Muscle layer of colon (tissue), 2 donors: ENCODE data around the gene B3GLCT.

Source experiments
- H3K27ac ChIP-seq: one replicate; pipeline ENCODE4 v1.7.0; 2013; ENCODE audit warnings: low read depth, mild to moderate bottlenecking, low read length, moderate library complexity
- H3K27me3 ChIP-seq, 2 donors: one replicate each; pipeline ENCODE4 v1.7.0; 2013; ENCODE audit warnings: low read length in 2 of 2, mild to moderate bottlenecking in 2 of 2; ENCODE audit not compliant: insufficient read depth in 2 of 2, control insufficient read depth in 1 of 2
- H3K36me3 ChIP-seq: one replicate; pipeline ENCODE4 v1.7.0; 2013; ENCODE audit warnings: mild to moderate bottlenecking, low read length; ENCODE audit not compliant: insufficient read depth
- H3K4me1 ChIP-seq: one replicate; pipeline ENCODE4 v1.7.0; 2013; ENCODE audit warnings: mild to moderate bottlenecking, low read length; ENCODE audit not compliant: insufficient read depth
- H3K4me3 ChIP-seq, 2 donors: one replicate each; pipeline ENCODE4 v1.7.0; 2013; ENCODE audit warnings: low read length in 2 of 2, low read depth in 1 of 2, mild to moderate bottlenecking in 1 of 2, moderate library complexity in 1 of 2
- H3K9ac ChIP-seq: one replicate; pipeline ENCODE4 v1.7.0; 2013; ENCODE audit warnings: low read length
- H3K9me3 ChIP-seq: one replicate; pipeline ENCODE4 v1.7.0; 2013; ENCODE audit warnings: mild to moderate bottlenecking, low read length
- donor health status: abdominal sarcoma.
- donor health status: Adenocarcinoma of cecum.

The B3GLCT gene

GRCh38 chr13:31184981-31185645 is 14.7 kb upstream of the B3GLCT start:
- Histone ChIP-seq H3K36me3 (no peaks in the 10 kb centered on the region), H3K9ac (no peak overlapping the region), H3K27ac (no peak overlapping the region), H3K27me3 (no peaks in the 10 kb centered on the region), H3K9me3 (no peaks in the 10 kb centered on the region), H3K4me3 (no peak overlapping the region), H3K4me1 (no peaks in the 10 kb centered on the region)

- no peaks in the 10 kb centered on the region for H3K4me1 ChIP-seq
- H3K27ac ChIP-seq = no peak overlapping the region
- no peaks in the 10 kb centered on the region for H3K36me3 ChIP-seq
- no peaks in the 10 kb centered on the region for H3K9me3 ChIP-seq
- H3K27me3 ChIP-seq = no peaks in the 10 kb centered on the region
- H3K9ac ChIP-seq = no peak overlapping the region
- no peak overlapping the region for H3K4me3 ChIP-seq
These were observed 8.0 kb upstream of the B3GLCT start for GRCh38 chr13:31191748-31192147.

GRCh38 chr13:31192306-31192705 is 7.5 kb upstream of the B3GLCT start:
- no peaks in the 10 kb centered on the region for H3K27me3 ChIP-seq
- no peaks in the 10 kb centered on the region for H3K9me3 ChIP-seq
- no peaks in the 10 kb centered on the region for H3K4me1 ChIP-seq
- no peak overlapping the region for H3K4me3 ChIP-seq
- H3K36me3 ChIP-seq = no peaks in the 10 kb centered on the region
- H3K9ac ChIP-seq = no peak overlapping the region
- H3K27ac ChIP-seq = no peak overlapping the region

- no peak overlapping the region for H3K27ac ChIP-seq
- H3K9me3 ChIP-seq = no peaks in the 10 kb centered on the region
- no peak overlapping the region for H3K9ac ChIP-seq
These were observed 4.2 kb upstream of the B3GLCT start for GRCh38 chr13:31195616-31196015.

GRCh38 chr13:31196992-31197391 is 2.8 kb upstream of the B3GLCT start:
- H3K4me1 ChIP-seq = peaks cover 5% of the 10 kb centered on the region
- no peaks in the 10 kb centered on the region for H3K27me3 ChIP-seq
- H3K4me3 ChIP-seq = no peak overlapping the region
- no peak overlapping the region for H3K27ac ChIP-seq
- no peaks in the 10 kb centered on the region for H3K9me3 ChIP-seq
- no peak overlapping the region for H3K9ac ChIP-seq
- H3K36me3 ChIP-seq = no peaks in the 10 kb centered on the region

More at GRCh38 chr13:31195616-31196015, 4.2 kb upstream of the B3GLCT start:
- no peaks in the 10 kb centered on the region for H3K36me3 ChIP-seq
- H3K4me1 ChIP-seq = no peaks in the 10 kb centered on the region
- H3K4me3 ChIP-seq = no peak overlapping the region
- no peaks in the 10 kb centered on the region for H3K27me3 ChIP-seq

DNA sequence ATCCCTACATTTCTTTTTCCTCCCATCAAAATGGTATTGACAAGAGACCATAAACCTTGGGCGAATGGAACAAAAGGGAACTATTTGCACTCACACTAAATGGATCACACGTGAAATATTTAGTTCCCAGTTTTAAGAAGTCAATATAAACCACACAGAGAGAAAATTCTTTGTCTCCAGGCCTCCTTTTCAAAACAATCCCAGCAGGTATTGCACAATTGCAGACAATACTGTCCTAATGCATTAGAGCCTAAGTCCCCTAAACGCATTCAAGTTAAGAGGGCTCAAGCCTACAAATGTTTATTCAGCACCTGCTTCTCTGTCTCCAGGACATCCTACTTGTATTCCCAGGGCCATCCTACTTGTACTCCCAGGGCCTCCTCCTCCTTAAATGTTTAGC is 1.3 kb upstream of the B3GLCT start:
- H3K9ac ChIP-seq = no peak overlapping the region
- peaks cover 5% of the 10 kb centered on the region for H3K4me1 ChIP-seq
- no peaks in the 10 kb centered on the region for H3K27me3 ChIP-seq
- no peaks in the 10 kb centered on the region for H3K9me3 ChIP-seq
- no peaks in the 10 kb centered on the region for H3K36me3 ChIP-seq
- no peak overlapping the region for H3K4me3 ChIP-seq
- no peak overlapping the region for H3K27ac ChIP-seq

DNA sequence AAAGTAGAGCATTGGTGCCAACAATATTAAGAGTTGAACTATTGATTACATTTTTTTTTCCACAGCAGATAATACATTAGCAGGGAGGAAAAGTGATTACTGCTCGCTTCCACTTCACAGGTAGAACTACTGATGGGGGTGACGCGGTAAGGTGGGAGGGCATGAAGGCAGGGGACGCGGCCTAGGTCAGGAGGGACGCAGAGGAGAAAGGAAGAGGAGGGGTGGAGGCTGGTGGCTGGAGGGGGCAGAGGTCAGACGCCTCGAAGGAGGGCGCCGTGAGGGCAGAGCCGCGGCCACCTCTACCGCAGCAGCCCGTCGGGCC is 287 bp upstream of the B3GLCT start:
- H3K36me3 ChIP-seq = no peaks in the 10 kb centered on the region
- H3K27me3 ChIP-seq = no peaks in the 10 kb centered on the region
- peak overlapping the region; percentile 63 for H3K27ac ChIP-seq
- H3K4me1 ChIP-seq = peaks cover 5% of the 10 kb centered on the region
- H3K4me3 ChIP-seq = peak overlapping the region; percentile 28 to 54
- no peaks in the 10 kb centered on the region for H3K9me3 ChIP-seq
- H3K9ac ChIP-seq = no peak overlapping the region

GRCh38 chr13:31200637-31200971 is 829 bp downstream of the B3GLCT start:
- H3K4me1 ChIP-seq = peaks cover 5% of the 10 kb centered on the region
- H3K4me3 ChIP-seq = peak overlapping the region; percentile 53 to 54
- no peaks in the 10 kb centered on the region for H3K27me3 ChIP-seq
- peak overlapping the region; percentile 21 for H3K9ac ChIP-seq
- no peaks in the 10 kb centered on the region for H3K9me3 ChIP-seq
- H3K27ac ChIP-seq = peak overlapping the region; percentile 76
- H3K36me3 ChIP-seq = no peaks in the 10 kb centered on the region

GRCh38 chr13:31201341-31202031 is 1.7 kb downstream of the B3GLCT start:
- H3K27ac ChIP-seq = peak overlapping the region; percentile 76
- peak overlapping the region; percentile 21 for H3K9ac ChIP-seq
- peak overlapping the region in 1 of 2 donors; percentile 53 for H3K4me3 ChIP-seq
- H3K36me3 ChIP-seq = no peaks in the 10 kb centered on the region
- H3K9me3 ChIP-seq = no peaks in the 10 kb centered on the region
- no peaks in the 10 kb centered on the region for H3K27me3 ChIP-seq
- H3K4me1 ChIP-seq = peaks cover 5% of the 10 kb centered on the region

DNA sequence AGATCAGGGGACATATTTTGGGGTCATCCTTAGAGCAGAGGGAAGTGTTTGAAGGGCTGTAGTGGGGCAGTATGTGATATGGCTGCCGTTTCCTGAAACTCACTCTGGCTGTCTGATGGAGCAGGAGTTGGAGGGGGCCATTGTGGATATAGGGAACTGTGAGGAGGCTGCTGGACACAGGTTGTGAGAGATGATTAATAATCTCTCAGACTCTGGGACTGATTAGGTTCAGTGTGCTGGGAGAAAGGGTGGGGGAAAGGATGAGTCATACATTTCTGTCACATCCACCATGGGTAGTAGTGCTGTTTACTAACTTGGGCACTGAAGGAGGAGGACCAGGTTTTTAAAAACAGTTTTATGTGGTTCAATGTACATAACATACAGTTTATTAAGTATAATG is 4.8 kb downstream of the B3GLCT start:
- no peak overlapping the region for H3K9ac ChIP-seq
- peaks cover 29% of the 10 kb centered on the region for H3K4me1 ChIP-seq
- H3K36me3 ChIP-seq = no peaks in the 10 kb centered on the region
- H3K27me3 ChIP-seq = no peaks in the 10 kb centered on the region
- H3K9me3 ChIP-seq = no peaks in the 10 kb centered on the region
- H3K27ac ChIP-seq = no peak overlapping the region
- H3K4me3 ChIP-seq = no peak overlapping the region

- H3K4me1 ChIP-seq = peaks cover 32% of the 10 kb centered on the region
These were observed 8.1 kb downstream of the B3GLCT start for GRCh38 chr13:31207661-31208552.

More at GRCh38 chr13:31207661-31208552, 8.1 kb downstream of the B3GLCT start:
- Histone ChIP-seq H3K36me3 (no peaks in the 10 kb centered on the region), H3K4me3 (peak overlapping the region in 1 of 2 donors; percentile 1), H3K27ac (peak overlapping the region; percentile 56), H3K27me3 (no peaks in the 10 kb centered on the region), H3K9me3 (no peaks in the 10 kb centered on the region), H3K9ac (no peak overlapping the region)
